Measurements from ENCODE around the gene PRM3. TPM values are rescaled to one million over a fixed set of nuclear protein-coding genes. Genes with fewer than 3 reads are reported as not detected.

PRM3 gene
- total RNA-seq, 4 donors from 2014 or later, result not detected

GRCh38 chr16:11245222-11245737 is 28.1 kb downstream of the PRM3 start:
- TF ChIP-seq POLR2AphosphoS5 (IDR thresholded peaks at IDR 0.05) (no peak), EP300 (IDR thresholded peaks at IDR 0.05) (no peak), POLR2A (IDR thresholded peaks at IDR 0.05) (no peak), CTCF (IDR thresholded peaks at IDR 0.05) (no peak)
- WGBS, 2 donors (ENCODE audit: low coverage in 1 of 2), result 86 to 87% methylated on average over 2 to 5 of the region's 5 CpGs

DNA sequence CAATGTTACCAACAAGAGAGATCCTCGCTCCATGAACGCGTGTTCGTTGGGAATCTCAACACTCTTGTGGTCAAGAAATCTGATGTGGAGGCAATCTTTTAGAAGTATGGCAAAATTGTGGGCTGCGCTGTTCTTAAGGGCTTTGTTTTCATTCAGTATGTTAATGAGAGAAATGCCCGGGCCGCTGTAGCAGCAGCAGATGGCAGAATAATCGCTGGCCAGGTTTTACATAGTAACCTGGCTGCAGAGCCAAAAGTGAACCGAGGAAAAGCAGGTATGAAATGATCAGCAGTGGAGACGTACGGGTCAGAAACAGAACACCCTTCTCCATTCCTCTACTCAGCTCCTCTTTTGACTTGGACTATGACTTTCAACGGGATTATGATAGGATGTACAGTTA is 30.8 kb downstream of the PRM3 start:
- no peak for ATAC-seq
- Histone ChIP-seq H3K27ac (no peak overlapping the region), H3K4me3 (no peak overlapping the region), H3K27me3 (no peaks in the 10 kb centered on the region), H3K9me3 (no peaks in the 10 kb centered on the region), H3K4me1 (no peaks in the 10 kb centered on the region), H3K36me3 (no peaks in the 10 kb centered on the region)
- 76 to 88% methylated on average over 10 to 11 of the region's 12 CpGs for WGBS, 2 donors (ENCODE audit: low coverage in 1 of 2)
- no peak for TF ChIP-seq EP300 (IDR thresholded peaks at IDR 0.05)

More at GRCh38 chr16:11245222-11245737, 28.1 kb downstream of the PRM3 start:
- Histone ChIP-seq H3K27ac (no peak overlapping the region), H3K27me3 (no peaks in the 10 kb centered on the region), H3K36me3 (no peaks in the 10 kb centered on the region), H3K9me3 (no peaks in the 10 kb centered on the region), H3K4me1 (no peaks in the 10 kb centered on the region), H3K4me3 (no peak overlapping the region)
- no peak for ATAC-seq

- Histone ChIP-seq H3K4me3 (no peak overlapping the region), H3K36me3 (no peaks in the 10 kb centered on the region), H3K9me3 (no peaks in the 10 kb centered on the region), H3K27me3 (no peaks in the 10 kb centered on the region), H3K27ac (no peak overlapping the region), H3K4me1 (no peaks in the 10 kb centered on the region)
- no peak for TF ChIP-seq CTCF (IDR thresholded peaks at IDR 0.05)
- no peak for TF ChIP-seq POLR2AphosphoS5 (IDR thresholded peaks at IDR 0.05)
- TF ChIP-seq POLR2A (IDR thresholded peaks at IDR 0.05), result no peak
- no peak for TF ChIP-seq EP300 (IDR thresholded peaks at IDR 0.05)
- ATAC-seq, result no peak
- WGBS, 2 donors (ENCODE audit: low coverage in 1 of 2), result 86 to 89% methylated on average over 2 to 5 of the region's 5 CpGs
Measured at GRCh38 chr16:11241480-11242204, 31.8 kb downstream of the PRM3 start.

DNA sequence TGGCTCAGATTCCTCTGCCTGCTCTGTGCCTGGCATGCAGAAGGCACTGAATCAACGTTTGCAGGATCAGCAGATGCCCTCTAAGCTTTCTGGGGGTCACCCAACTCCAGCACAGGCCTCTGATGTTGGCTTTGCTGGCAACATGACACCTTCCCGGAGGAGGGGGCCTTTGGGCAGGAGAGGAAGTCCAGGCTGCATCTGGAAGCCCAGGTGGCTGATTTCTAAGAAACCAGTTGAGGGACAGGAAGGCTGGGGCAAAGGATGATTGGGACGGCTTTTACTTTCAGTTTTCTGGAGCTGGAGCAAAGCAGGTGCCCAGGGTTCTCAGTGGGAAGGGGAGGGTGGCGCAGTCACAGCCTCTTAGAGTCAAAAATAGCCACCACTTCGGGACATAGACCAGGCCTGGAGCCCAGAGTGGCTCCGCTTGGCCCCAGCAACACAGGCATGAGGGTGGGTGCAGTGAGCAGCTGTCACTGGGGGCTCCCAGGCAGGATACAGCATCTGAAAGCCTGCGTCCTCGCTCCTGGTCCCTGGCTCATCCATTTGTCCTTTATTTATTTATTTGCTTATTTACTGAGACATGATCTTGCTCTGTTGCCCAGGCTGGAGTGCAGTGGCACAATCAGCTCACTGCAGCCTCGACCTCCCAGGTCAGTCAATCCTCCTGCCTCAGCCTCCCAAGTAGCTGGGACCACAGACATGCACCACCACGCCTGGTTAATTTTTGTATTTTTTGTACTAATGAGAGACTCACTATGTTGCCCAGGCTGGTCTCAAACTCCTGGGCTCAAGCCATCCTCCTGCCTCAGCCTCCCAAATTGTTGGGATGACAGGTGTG is 32.6 kb downstream of the PRM3 start:
- H3K9me3 ChIP-seq, result no peaks in the 10 kb centered on the region
- 87 to 89% methylated on average over 3 to 4 of the region's 10 CpGs for WGBS, 2 donors (ENCODE audit: low coverage in 1 of 2)
- no peaks in the 10 kb centered on the region for H3K27me3 ChIP-seq
- H3K27ac ChIP-seq, result no peak overlapping the region
- TF ChIP-seq POLR2A (IDR thresholded peaks at IDR 0.05) (no peak), EP300 (IDR thresholded peaks at IDR 0.05) (no peak), CTCF (IDR thresholded peaks at IDR 0.05) (no peak), POLR2AphosphoS5 (IDR thresholded peaks at IDR 0.05) (no peak)
- no peak overlapping the region for H3K4me3 ChIP-seq
- no peaks in the 10 kb centered on the region for H3K36me3 ChIP-seq
- H3K4me1 ChIP-seq, result no peaks in the 10 kb centered on the region
- ATAC-seq, result no peak

All from gastroesophageal sphincter (tissue), 4 donors.